PFSK-1 (cell line): Measurements from ENCODE around the gene LRCH4.

ENCODE experiments used
- FOXP2 ChIP-seq: optimal IDR thresholded peaks from 2 replicates; pipeline ENCODE3; 2011; ENCODE audit warnings: borderline replicate concordance, control low read depth, inconsistent platforms; ENCODE audit not compliant: insufficient read depth; ENCODE audit errors: extremely low read length, extremely low read depth
- POLR2AphosphoS5 ChIP-seq: IDR thresholded peaks from 2 replicates; pipeline ENCODE4 v1.6.1; 2012; ENCODE audit warnings: low read depth, mild to moderate bottlenecking, control low read depth, low read length, moderate library complexity
- SIN3A ChIP-seq: IDR thresholded peaks from 2 replicates; pipeline ENCODE4 v1.6.1; 2012; ENCODE audit warnings: mild to moderate bottlenecking, low read length, moderate library complexity, borderline replicate concordance; ENCODE audit not compliant: insufficient read depth
- TAF1 ChIP-seq: IDR thresholded peaks from 2 replicates; pipeline ENCODE4 v1.6.1; 2012; ENCODE audit warnings: low read length, control low read depth, borderline replicate concordance; ENCODE audit not compliant: insufficient read depth
- TF ChIP-seq, protein P1 (sequence below), 2 experiments: IDR thresholded peaks; 2 replicates each; pipeline versions ENCODE4 v1.6.1 to v1.8.0; 2011 to 2012; ENCODE audit warnings: low read depth in 2 of 2, low read length in 2 of 2, control low read depth in 1 of 2, inconsistent platforms in 1 of 2, mild to moderate bottlenecking in 1 of 2, moderate library complexity in 1 of 2; ENCODE audit not compliant: insufficient read depth in 1 of 2

- TF ChIP-seq POLR2AphosphoS5 (peak; percentile 72), SIN3A (peak; percentile 15; the same call in 1 of the 2 replicates), TAF1 (no peak), FOXP2 (no peak)
- TF ChIP-seq, protein P1, sequence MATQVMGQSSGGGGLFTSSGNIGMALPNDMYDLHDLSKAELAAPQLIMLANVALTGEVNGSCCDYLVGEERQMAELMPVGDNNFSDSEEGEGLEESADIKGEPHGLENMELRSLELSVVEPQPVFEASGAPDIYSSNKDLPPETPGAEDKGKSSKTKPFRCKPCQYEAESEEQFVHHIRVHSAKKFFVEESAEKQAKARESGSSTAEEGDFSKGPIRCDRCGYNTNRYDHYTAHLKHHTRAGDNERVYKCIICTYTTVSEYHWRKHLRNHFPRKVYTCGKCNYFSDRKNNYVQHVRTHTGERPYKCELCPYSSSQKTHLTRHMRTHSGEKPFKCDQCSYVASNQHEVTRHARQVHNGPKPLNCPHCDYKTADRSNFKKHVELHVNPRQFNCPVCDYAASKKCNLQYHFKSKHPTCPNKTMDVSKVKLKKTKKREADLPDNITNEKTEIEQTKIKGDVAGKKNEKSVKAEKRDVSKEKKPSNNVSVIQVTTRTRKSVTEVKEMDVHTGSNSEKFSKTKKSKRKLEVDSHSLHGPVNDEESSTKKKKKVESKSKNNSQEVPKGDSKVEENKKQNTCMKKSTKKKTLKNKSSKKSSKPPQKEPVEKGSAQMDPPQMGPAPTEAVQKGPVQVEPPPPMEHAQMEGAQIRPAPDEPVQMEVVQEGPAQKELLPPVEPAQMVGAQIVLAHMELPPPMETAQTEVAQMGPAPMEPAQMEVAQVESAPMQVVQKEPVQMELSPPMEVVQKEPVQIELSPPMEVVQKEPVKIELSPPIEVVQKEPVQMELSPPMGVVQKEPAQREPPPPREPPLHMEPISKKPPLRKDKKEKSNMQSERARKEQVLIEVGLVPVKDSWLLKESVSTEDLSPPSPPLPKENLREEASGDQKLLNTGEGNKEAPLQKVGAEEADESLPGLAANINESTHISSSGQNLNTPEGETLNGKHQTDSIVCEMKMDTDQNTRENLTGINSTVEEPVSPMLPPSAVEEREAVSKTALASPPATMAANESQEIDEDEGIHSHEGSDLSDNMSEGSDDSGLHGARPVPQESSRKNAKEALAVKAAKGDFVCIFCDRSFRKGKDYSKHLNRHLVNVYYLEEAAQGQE (IDR thresholded peaks at IDR 0.05; ENCODE audit: insufficient read depth in 1 of 2, low read depth in 2 of 2, low read length in 2 of 2): no peak
These were observed 26.2 kb upstream of the LRCH4 start, which contains the start of gene MOSPD3 for GRCh38 chr7:100611983-100612729.
